Lower leg skin (tissue), 3 donors: Measurements from ENCODE around the gene BTN2A1.

Source experiments
- CTCF ChIP-seq, 3 donors: fragments of 450-650 bp; IDR thresholded peaks; one replicate each; pipeline ENCODE4 v1.5.1; 2016; ENCODE audit warnings: antibody characterized with exemption in 3 of 3, mild to moderate bottlenecking in 3 of 3, moderate library complexity in 2 of 3
- POLR2A ChIP-seq, 2 donors: fragments of 450-650 bp; IDR thresholded peaks; one replicate each; pipeline ENCODE4 v1.6.1; 2016 to 2017; ENCODE audit warnings: antibody characterized with exemption in 2 of 2, mild to moderate bottlenecking in 1 of 2, moderate library complexity in 1 of 2

GRCh38 chr6:26437550-26437949 lies 20.2 kb upstream of the BTN2A1 start:
- TF ChIP-seq POLR2A (IDR thresholded peaks at IDR 0.05) (no peak), CTCF (IDR thresholded peaks at IDR 0.05) (no peak)
